ENCODE data around the gene SFXN4.

GRCh38 chr10:119210633-119211032, 45.1 kb upstream of the SFXN4 start:
- no peak for TF ChIP-seq EZH2 (IDR thresholded peaks at IDR 0.05)
- no peak for TF ChIP-seq POLR2AphosphoS5 (IDR thresholded peaks at IDR 0.05; ENCODE audit: borderline replicate concordance, low read depth, low read length)
- TF ChIP-seq FOXP2 (optimal IDR thresholded peaks at IDR 0.05; ENCODE audit: control extremely low read depth, extremely low read length, insufficient read depth): no peak

Measured in SK-N-MC (cell line).